Measurements from ENCODE around the gene UBE2N.
A peak's percentile ranks its signal among the peaks of the same experiment; 100 is the strongest.
"Not testable (repeated sequence)": the region's sequence is repeated elsewhere in the genome, so short reads cannot be mapped to it uniquely, and the experiment has no call there.

Gene UBE2N

GRCh38 chr12:93441081-93441616 lies 598 bp downstream of the UBE2N start:
- no peak for TF ChIP-seq FOXP2 (optimal IDR thresholded peaks at IDR 0.05; ENCODE audit: control extremely low read depth, extremely low read length, insufficient read depth)
- TF ChIP-seq POLR2AphosphoS5 (IDR thresholded peaks at IDR 0.05; ENCODE audit: borderline replicate concordance, low read depth, low read length), result no peak
- no peak for TF ChIP-seq EZH2 (IDR thresholded peaks at IDR 0.05)
- Histone ChIP-seq H3K36me3 (ENCODE audit: insufficient read depth, low read length) (0 out of 2 replicates have a peak, but pooled peaks cover 3% of the 10 kb centered on the region), H3K9ac (ENCODE audit: insufficient read length) (peak overlapping the region; percentile 99), H3K9me3 (ENCODE audit: low read depth, low read length) (no peaks in the 10 kb centered on the region), H3K27ac (peak overlapping the region; percentile 94), H3K4me3 (peak overlapping the region; percentile 97)
- no peak for DNase-seq (ENCODE audit: low read depth, low spot score)

GRCh38 chr12:93440043-93440835 lies 1.5 kb downstream of the UBE2N start:
- H3K9ac ChIP-seq (ENCODE audit: insufficient read length), result peak overlapping the region; percentile 99
- 0 out of 2 replicates have a peak, but pooled peaks cover 3% of the 10 kb centered on the region for H3K36me3 ChIP-seq (ENCODE audit: insufficient read depth, low read length)
- DNase-seq (ENCODE audit: low read depth, low spot score), result no peak
- TF ChIP-seq EZH2 (IDR thresholded peaks at IDR 0.05) (no peak), POLR2AphosphoS5 (IDR thresholded peaks at IDR 0.05; ENCODE audit: borderline replicate concordance, low read depth, low read length) (no peak), FOXP2 (optimal IDR thresholded peaks at IDR 0.05; ENCODE audit: control extremely low read depth, extremely low read length, insufficient read depth) (no peak)
- H3K27ac ChIP-seq, result no peak overlapping the region
- peak overlapping the region; percentile 97 for H3K4me3 ChIP-seq
- no peaks in the 10 kb centered on the region for H3K9me3 ChIP-seq (ENCODE audit: low read depth, low read length)

- TF ChIP-seq POLR2AphosphoS5 (IDR thresholded peaks at IDR 0.05; ENCODE audit: borderline replicate concordance, low read depth, low read length), result no peak
- TF ChIP-seq EZH2 (IDR thresholded peaks at IDR 0.05), result no peak
- TF ChIP-seq FOXP2 (optimal IDR thresholded peaks at IDR 0.05; ENCODE audit: control extremely low read depth, extremely low read length, insufficient read depth), result no peak
- 0 out of 2 replicates have a peak, but pooled peaks cover 3% of the 10 kb centered on the region for H3K36me3 ChIP-seq (ENCODE audit: insufficient read depth, low read length)
- H3K4me3 ChIP-seq, result peak overlapping the region; percentile 0; the same call in 1 of the 2 replicates
- H3K9me3 ChIP-seq (ENCODE audit: low read depth, low read length), result no peaks in the 10 kb centered on the region
- H3K27ac ChIP-seq, result no peak overlapping the region
- no peak for DNase-seq (ENCODE audit: low read depth, low spot score)
- H3K9ac ChIP-seq (ENCODE audit: insufficient read length), result no peak overlapping the region
Measured at GRCh38 chr12:93438266-93439050, 3.3 kb downstream of the UBE2N start.

- no peak overlapping the region for H3K4me3 ChIP-seq
- H3K9me3 ChIP-seq (ENCODE audit: low read depth, low read length), result no peaks in the 10 kb centered on the region
- TF ChIP-seq FOXP2 (optimal IDR thresholded peaks at IDR 0.05; ENCODE audit: control extremely low read depth, extremely low read length, insufficient read depth) (no peak), POLR2AphosphoS5 (IDR thresholded peaks at IDR 0.05; ENCODE audit: borderline replicate concordance, low read depth, low read length) (no peak), EZH2 (IDR thresholded peaks at IDR 0.05) (no peak)
- no peak overlapping the region for H3K9ac ChIP-seq (ENCODE audit: insufficient read length)
- 0 out of 2 replicates have a peak, but pooled peaks cover 3% of the 10 kb centered on the region for H3K36me3 ChIP-seq (ENCODE audit: insufficient read depth, low read length)
- H3K27ac ChIP-seq, result 0 out of 2 replicates have a peak overlapping the region, but pooled peaks have one; percentile 51
- no peak for DNase-seq (ENCODE audit: low read depth, low spot score)
Measured at GRCh38 chr12:93434256-93434865, 7.4 kb downstream of the UBE2N start.

- DNase-seq (ENCODE audit: low read depth, low spot score); H3K9ac ChIP-seq (ENCODE audit: insufficient read length); H3K36me3 ChIP-seq (ENCODE audit: insufficient read depth, low read length); H3K9me3 ChIP-seq (ENCODE audit: low read depth, low read length); H3K4me3 ChIP-seq; H3K27ac ChIP-seq: not testable (repeated sequence)
Measured at GRCh38 chr12:93432031-93432430, 9.7 kb downstream of the UBE2N start.

GRCh38 chr12:93430280-93430679 lies 11.5 kb downstream of the UBE2N start:
- H3K36me3 ChIP-seq (ENCODE audit: insufficient read depth, low read length), result peaks cover 5% of the 10 kb centered on the region; the same call in 1 of the 2 replicates
- DNase-seq (ENCODE audit: low read depth, low spot score), result no peak
- no peaks in the 10 kb centered on the region for H3K9me3 ChIP-seq (ENCODE audit: low read depth, low read length)
- no peak overlapping the region for H3K4me3 ChIP-seq
- TF ChIP-seq EZH2 (IDR thresholded peaks at IDR 0.05) (no peak), FOXP2 (optimal IDR thresholded peaks at IDR 0.05; ENCODE audit: control extremely low read depth, extremely low read length, insufficient read depth) (no peak), POLR2AphosphoS5 (IDR thresholded peaks at IDR 0.05; ENCODE audit: borderline replicate concordance, low read depth, low read length) (no peak)
- no peak overlapping the region for H3K9ac ChIP-seq (ENCODE audit: insufficient read length)
- H3K27ac ChIP-seq, result no peak overlapping the region

- Histone ChIP-seq H3K36me3 (ENCODE audit: insufficient read depth, low read length) (peaks cover 5% of the 10 kb centered on the region; the same call in 1 of the 2 replicates), H3K4me3 (no peak overlapping the region)
- TF ChIP-seq EZH2 (IDR thresholded peaks at IDR 0.05), result no peak
- TF ChIP-seq POLR2AphosphoS5 (IDR thresholded peaks at IDR 0.05; ENCODE audit: borderline replicate concordance, low read depth, low read length), result no peak
Measured at GRCh38 chr12:93429852-93430251, 11.9 kb downstream of the UBE2N start.

GRCh38 chr12:93429448-93429847 lies 12.3 kb downstream of the UBE2N start:
- Histone ChIP-seq H3K36me3 (ENCODE audit: insufficient read depth, low read length) (peaks cover 5% of the 10 kb centered on the region; the same call in 1 of the 2 replicates), H3K9me3 (ENCODE audit: low read depth, low read length) (no peaks in the 10 kb centered on the region), H3K4me3 (no peak overlapping the region), H3K9ac (ENCODE audit: insufficient read length) (no peak overlapping the region), H3K27ac (no peak overlapping the region)
- TF ChIP-seq POLR2AphosphoS5 (IDR thresholded peaks at IDR 0.05; ENCODE audit: borderline replicate concordance, low read depth, low read length) (no peak), FOXP2 (optimal IDR thresholded peaks at IDR 0.05; ENCODE audit: control extremely low read depth, extremely low read length, insufficient read depth) (no peak), EZH2 (IDR thresholded peaks at IDR 0.05) (no peak)
- DNase-seq (ENCODE audit: low read depth, low spot score), result no peak

More at GRCh38 chr12:93429852-93430251, 11.9 kb downstream of the UBE2N start:
- H3K9ac ChIP-seq (ENCODE audit: insufficient read length), result no peak overlapping the region
- DNase-seq (ENCODE audit: low read depth, low spot score), result no peak
- 0 out of 2 replicates have a peak overlapping the region, but pooled peaks have one; percentile 10 for H3K27ac ChIP-seq
- no peaks in the 10 kb centered on the region for H3K9me3 ChIP-seq (ENCODE audit: low read depth, low read length)

Data from SK-N-MC (cell line).